ENCODE data around the gene ACYP2. TPM values are rescaled to one million over a fixed set of nuclear protein-coding genes. Genes with fewer than 3 reads are reported as not detected.

ACYP2 gene
- total RNA-seq, 1 experiment from 2014 or later = 22.8 TPM

- H3K9me3 ChIP-seq (ENCODE audit: low read length) = no peaks in the 10 kb centered on the region
- H3K4me2 ChIP-seq (ENCODE audit: low read depth, low read length, poor library complexity, severe bottlenecking) = no peak overlapping the region
- H3K79me2 ChIP-seq (ENCODE audit: low read length) = no peaks in the 10 kb centered on the region
- no peak overlapping the region for H3K4me3 ChIP-seq (ENCODE audit: low read length)
- no peaks in the 10 kb centered on the region for H3K9me2 ChIP-seq (replicated peaks; ENCODE audit: insufficient read depth, low read length)
- no peak overlapping the region for H3K27ac ChIP-seq (ENCODE audit: low read length)
- no peak overlapping the region for H3K9ac ChIP-seq (ENCODE audit: low read length)
- no peak overlapping the region for H2AFZ ChIP-seq (ENCODE audit: low read length)
- H3K4me1 ChIP-seq (ENCODE audit: low read length) = peaks cover 2% of the 10 kb centered on the region
- H3K27me3 ChIP-seq (ENCODE audit: low read length) = no peaks in the 10 kb centered on the region
- H4K20me1 ChIP-seq (ENCODE audit: insufficient read depth, low read depth, low read length) = no peaks in the 10 kb centered on the region
- DNase-seq = no peak
- no peaks in the 10 kb centered on the region for H3K36me3 ChIP-seq (ENCODE audit: insufficient read depth, low read length)
These were observed 183.1 kb downstream of the ACYP2 start for GRCh38 chr2:54298514-54298913.

DNA sequence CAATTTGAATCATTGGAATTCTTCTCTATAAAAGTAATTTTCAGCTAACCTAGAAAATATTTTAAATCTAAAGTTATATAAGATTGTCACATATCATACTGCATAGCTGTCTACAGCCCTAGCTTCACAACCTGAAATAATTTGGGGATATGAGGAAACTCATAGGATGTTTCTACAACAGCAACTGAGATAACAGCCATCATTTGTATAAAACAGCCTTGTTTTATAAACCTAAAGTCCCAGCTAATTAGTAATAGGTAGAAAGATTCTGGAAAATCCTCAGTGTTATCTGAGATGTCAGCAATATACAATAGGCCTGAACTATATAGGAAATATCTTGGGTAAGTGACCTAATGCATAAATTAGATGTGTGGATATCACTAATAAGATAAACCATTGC, 188.2 kb downstream of the ACYP2 start:
- Histone ChIP-seq H3K27me3 (ENCODE audit: low read length) (no peaks in the 10 kb centered on the region), H3K9me3 (ENCODE audit: low read length) (no peaks in the 10 kb centered on the region), H3K36me3 (ENCODE audit: insufficient read depth, low read length) (no peaks in the 10 kb centered on the region), H3K79me2 (ENCODE audit: low read length) (no peaks in the 10 kb centered on the region), H3K4me3 (ENCODE audit: low read length) (no peak overlapping the region), H3K27ac (ENCODE audit: low read length) (no peak overlapping the region), H3K9ac (ENCODE audit: low read length) (no peak overlapping the region), H4K20me1 (ENCODE audit: insufficient read depth, low read depth, low read length) (no peaks in the 10 kb centered on the region), H2AFZ (ENCODE audit: low read length) (no peak overlapping the region), H3K9me2 (replicated peaks; ENCODE audit: insufficient read depth, low read length) (no peaks in the 10 kb centered on the region), H3K4me1 (ENCODE audit: low read length) (no peaks in the 10 kb centered on the region), H3K4me2 (ENCODE audit: low read depth, low read length, poor library complexity, severe bottlenecking) (no peak overlapping the region)
- DNase-seq = no peak

DNA sequence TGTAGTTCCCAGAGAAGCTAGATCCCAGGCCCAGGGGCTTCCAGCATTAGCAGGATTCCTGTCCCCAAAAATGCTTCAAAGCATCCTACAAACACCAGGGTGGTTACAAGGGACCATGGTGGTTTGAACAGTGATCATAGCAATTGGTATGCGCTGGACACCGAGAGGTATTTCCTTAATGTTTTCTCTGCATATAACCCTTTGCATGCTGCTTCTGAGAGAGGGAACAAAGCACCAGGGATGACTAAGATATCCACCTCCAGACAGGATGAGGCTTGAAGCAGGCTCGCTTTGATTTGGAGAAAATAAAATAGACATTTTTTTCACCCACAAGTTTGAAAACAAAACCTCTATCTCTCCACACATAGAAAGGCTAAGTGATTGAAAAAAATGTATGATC, 191.1 kb downstream of the ACYP2 start:
- H3K79me2 ChIP-seq (ENCODE audit: low read length) = no peaks in the 10 kb centered on the region
- H3K9me3 ChIP-seq (ENCODE audit: low read length) = no peaks in the 10 kb centered on the region
- DNase-seq = no peak
- no peak overlapping the region for H2AFZ ChIP-seq (ENCODE audit: low read length)
- H4K20me1 ChIP-seq (ENCODE audit: insufficient read depth, low read depth, low read length) = no peaks in the 10 kb centered on the region
- no peaks in the 10 kb centered on the region for H3K9me2 ChIP-seq (replicated peaks; ENCODE audit: insufficient read depth, low read length)
- H3K4me3 ChIP-seq (ENCODE audit: low read length) = no peak overlapping the region
- no peak overlapping the region for H3K27ac ChIP-seq (ENCODE audit: low read length)
- H3K9ac ChIP-seq (ENCODE audit: low read length) = no peak overlapping the region
- no peaks in the 10 kb centered on the region for H3K27me3 ChIP-seq (ENCODE audit: low read length)
- no peak overlapping the region for H3K4me2 ChIP-seq (ENCODE audit: low read depth, low read length, poor library complexity, severe bottlenecking)
- H3K4me1 ChIP-seq (ENCODE audit: low read length) = no peaks in the 10 kb centered on the region
- no peaks in the 10 kb centered on the region for H3K36me3 ChIP-seq (ENCODE audit: insufficient read depth, low read length)

DNA sequence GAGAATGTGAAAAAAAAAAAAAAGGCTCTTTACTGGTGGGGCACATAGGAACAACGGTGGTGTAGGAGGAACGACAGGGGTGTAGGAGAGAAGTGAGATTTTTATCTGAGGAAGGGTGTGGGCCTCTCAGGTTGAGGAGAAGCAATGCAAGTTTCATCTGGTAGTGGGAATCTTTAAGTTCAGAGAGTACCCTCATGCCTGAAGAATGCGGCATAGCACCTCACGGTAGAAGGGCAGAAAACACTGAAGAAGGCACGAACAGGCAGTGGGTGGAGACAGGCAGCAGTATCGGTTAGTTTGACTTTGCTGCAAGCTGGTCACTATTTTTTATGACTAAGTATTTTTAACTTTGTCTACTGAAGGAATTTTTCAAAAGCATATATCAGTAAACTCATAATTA, 192.8 kb downstream of the ACYP2 start:
- Histone ChIP-seq H3K4me3 (ENCODE audit: low read length) (no peak overlapping the region), H2AFZ (ENCODE audit: low read length) (no peak overlapping the region), H3K4me1 (ENCODE audit: low read length) (no peaks in the 10 kb centered on the region), H3K4me2 (ENCODE audit: low read depth, low read length, poor library complexity, severe bottlenecking) (no peak overlapping the region), H3K27ac (ENCODE audit: low read length) (no peak overlapping the region), H3K36me3 (ENCODE audit: insufficient read depth, low read length) (no peaks in the 10 kb centered on the region), H3K27me3 (ENCODE audit: low read length) (no peaks in the 10 kb centered on the region), H4K20me1 (ENCODE audit: insufficient read depth, low read depth, low read length) (no peaks in the 10 kb centered on the region), H3K9ac (ENCODE audit: low read length) (no peak overlapping the region), H3K79me2 (ENCODE audit: low read length) (no peaks in the 10 kb centered on the region), H3K9me2 (replicated peaks; ENCODE audit: insufficient read depth, low read length) (no peaks in the 10 kb centered on the region), H3K9me3 (ENCODE audit: low read length) (no peaks in the 10 kb centered on the region)
- no peak for DNase-seq

DNA sequence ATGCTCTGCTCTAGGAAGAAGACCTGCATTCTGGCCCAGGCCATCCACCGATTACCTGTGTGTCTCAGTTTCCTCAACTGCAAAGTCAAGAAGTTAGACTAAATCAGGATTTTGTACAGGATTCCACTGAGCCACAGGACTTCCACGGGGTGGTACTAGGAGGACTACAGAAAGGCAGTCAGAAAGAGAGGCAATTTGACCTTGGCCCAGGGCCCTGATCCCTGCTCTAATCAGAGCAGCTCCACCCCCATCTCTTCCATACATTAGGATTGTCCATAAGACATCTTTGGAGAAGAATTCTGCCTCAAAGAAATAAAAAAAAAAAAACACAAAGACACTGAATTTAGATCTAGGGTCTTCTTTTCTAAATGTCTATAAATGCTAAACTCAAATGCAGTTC, 193.4 kb downstream of the ACYP2 start:
- no peak for DNase-seq
- H3K27ac ChIP-seq (ENCODE audit: low read length) = no peak overlapping the region
- H3K9me3 ChIP-seq (ENCODE audit: low read length) = no peaks in the 10 kb centered on the region
- no peaks in the 10 kb centered on the region for H3K9me2 ChIP-seq (replicated peaks; ENCODE audit: insufficient read depth, low read length)
- H3K9ac ChIP-seq (ENCODE audit: low read length) = no peak overlapping the region
- no peaks in the 10 kb centered on the region for H3K27me3 ChIP-seq (ENCODE audit: low read length)
- H3K4me2 ChIP-seq (ENCODE audit: low read depth, low read length, poor library complexity, severe bottlenecking) = no peak overlapping the region
- no peaks in the 10 kb centered on the region for H3K4me1 ChIP-seq (ENCODE audit: low read length)
- H3K79me2 ChIP-seq (ENCODE audit: low read length) = no peaks in the 10 kb centered on the region
- no peak overlapping the region for H3K4me3 ChIP-seq (ENCODE audit: low read length)
- no peak overlapping the region for H2AFZ ChIP-seq (ENCODE audit: low read length)
- H3K36me3 ChIP-seq (ENCODE audit: insufficient read depth, low read length) = no peaks in the 10 kb centered on the region
- no peaks in the 10 kb centered on the region for H4K20me1 ChIP-seq (ENCODE audit: insufficient read depth, low read depth, low read length)

DNA sequence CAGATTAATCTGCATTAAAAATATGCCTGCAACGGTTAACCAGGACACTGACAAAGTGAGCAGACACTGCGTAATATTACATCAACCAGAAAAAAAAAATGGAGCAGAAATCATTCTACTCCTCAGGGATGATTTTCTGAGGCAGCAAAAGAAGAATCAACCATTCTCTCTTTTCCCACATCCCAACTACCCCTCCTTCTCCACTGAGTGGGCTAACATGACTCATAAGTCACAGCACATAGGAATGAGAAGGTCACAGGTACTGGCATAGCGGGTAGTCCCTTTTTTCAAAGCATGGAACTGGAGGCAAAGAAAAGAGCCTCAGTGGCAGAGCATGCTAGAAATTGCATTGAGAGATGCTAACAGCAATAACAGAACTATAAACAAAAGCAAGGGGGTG, 194.9 kb downstream of the ACYP2 start:
- Histone ChIP-seq H3K4me3 (ENCODE audit: low read length) (no peak overlapping the region), H3K9ac (ENCODE audit: low read length) (no peak overlapping the region), H3K4me2 (ENCODE audit: low read depth, low read length, poor library complexity, severe bottlenecking) (no peak overlapping the region), H3K27ac (ENCODE audit: low read length) (no peak overlapping the region), H3K79me2 (ENCODE audit: low read length) (no peaks in the 10 kb centered on the region), H3K27me3 (ENCODE audit: low read length) (no peaks in the 10 kb centered on the region), H4K20me1 (ENCODE audit: insufficient read depth, low read depth, low read length) (no peaks in the 10 kb centered on the region), H3K9me2 (replicated peaks; ENCODE audit: insufficient read depth, low read length) (no peaks in the 10 kb centered on the region), H3K36me3 (ENCODE audit: insufficient read depth, low read length) (no peaks in the 10 kb centered on the region), H3K4me1 (ENCODE audit: low read length) (no peaks in the 10 kb centered on the region), H2AFZ (ENCODE audit: low read length) (no peak overlapping the region), H3K9me3 (ENCODE audit: low read length) (no peaks in the 10 kb centered on the region)
- no peak for DNase-seq

DNA sequence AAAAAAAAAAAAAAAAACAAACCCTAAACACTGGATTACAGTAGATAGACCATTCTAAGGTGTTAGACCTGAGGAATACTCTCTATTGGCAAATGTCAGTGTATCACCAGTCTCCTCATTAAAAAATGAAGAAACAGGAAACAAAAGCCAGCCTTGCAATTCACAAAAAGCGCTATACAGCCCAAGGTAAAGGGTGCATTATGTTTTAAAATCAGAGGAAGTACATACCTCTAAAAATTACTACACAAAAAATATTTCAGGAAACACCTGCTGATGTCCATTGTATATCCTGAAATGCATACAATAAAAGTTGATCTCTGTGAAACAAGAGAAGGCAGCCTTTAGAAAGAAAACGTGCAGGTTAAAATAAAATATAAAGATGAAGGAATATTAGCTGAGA, 195.5 kb downstream of the ACYP2 start:
- Histone ChIP-seq H3K9me2 (replicated peaks; ENCODE audit: insufficient read depth, low read length) (no peaks in the 10 kb centered on the region), H4K20me1 (ENCODE audit: insufficient read depth, low read depth, low read length) (no peaks in the 10 kb centered on the region), H3K9ac (ENCODE audit: low read length) (no peak overlapping the region), H3K36me3 (ENCODE audit: insufficient read depth, low read length) (no peaks in the 10 kb centered on the region), H3K79me2 (ENCODE audit: low read length) (no peaks in the 10 kb centered on the region), H3K27me3 (ENCODE audit: low read length) (no peaks in the 10 kb centered on the region), H2AFZ (ENCODE audit: low read length) (no peak overlapping the region), H3K9me3 (ENCODE audit: low read length) (no peaks in the 10 kb centered on the region), H3K27ac (ENCODE audit: low read length) (no peak overlapping the region), H3K4me3 (ENCODE audit: low read length) (no peak overlapping the region), H3K4me1 (ENCODE audit: low read length) (no peaks in the 10 kb centered on the region), H3K4me2 (ENCODE audit: low read depth, low read length, poor library complexity, severe bottlenecking) (no peak overlapping the region)
- DNase-seq = no peak

- Histone ChIP-seq H3K27me3 (ENCODE audit: low read length) (no peaks in the 10 kb centered on the region), H3K79me2 (ENCODE audit: low read length) (no peaks in the 10 kb centered on the region), H3K4me3 (ENCODE audit: low read length) (no peak overlapping the region), H3K9me2 (replicated peaks; ENCODE audit: insufficient read depth, low read length) (no peaks in the 10 kb centered on the region), H3K9me3 (ENCODE audit: low read length) (no peaks in the 10 kb centered on the region), H2AFZ (ENCODE audit: low read length) (no peak overlapping the region), H4K20me1 (ENCODE audit: insufficient read depth, low read depth, low read length) (no peaks in the 10 kb centered on the region), H3K4me1 (ENCODE audit: low read length) (no peaks in the 10 kb centered on the region), H3K4me2 (ENCODE audit: low read depth, low read length, poor library complexity, severe bottlenecking) (no peak overlapping the region), H3K9ac (ENCODE audit: low read length) (no peak overlapping the region), H3K36me3 (ENCODE audit: insufficient read depth, low read length) (no peaks in the 10 kb centered on the region), H3K27ac (ENCODE audit: low read length) (no peak overlapping the region)
- DNase-seq = no peak
These were observed 197.7 kb downstream of the ACYP2 start for GRCh38 chr2:54313147-54313546.

DNA sequence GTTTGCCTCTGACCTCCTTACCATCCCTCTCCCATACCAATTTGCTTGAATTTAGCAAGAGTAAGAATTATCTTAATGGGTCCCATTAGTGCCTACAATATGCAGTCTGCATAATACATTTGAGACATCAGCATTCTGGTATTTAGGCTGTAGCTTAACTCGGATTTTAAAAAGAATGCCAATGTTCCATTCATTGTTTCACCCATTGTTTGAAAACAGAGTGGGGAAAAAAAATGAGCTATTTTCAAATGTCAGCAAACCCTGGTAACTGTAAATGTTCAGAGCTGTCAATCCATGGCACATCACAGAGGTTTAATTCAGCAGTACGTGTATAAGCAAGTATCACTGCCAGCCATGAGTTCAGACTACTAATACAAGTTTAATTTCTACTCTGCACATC, 202.6 kb downstream of the ACYP2 start:
- no peaks in the 10 kb centered on the region for H3K4me1 ChIP-seq (ENCODE audit: low read length)
- H3K36me3 ChIP-seq (ENCODE audit: insufficient read depth, low read length) = no peaks in the 10 kb centered on the region
- H3K79me2 ChIP-seq (ENCODE audit: low read length) = no peaks in the 10 kb centered on the region
- H3K4me3 ChIP-seq (ENCODE audit: low read length) = no peak overlapping the region
- no peaks in the 10 kb centered on the region for H4K20me1 ChIP-seq (ENCODE audit: insufficient read depth, low read depth, low read length)
- no peaks in the 10 kb centered on the region for H3K9me2 ChIP-seq (replicated peaks; ENCODE audit: insufficient read depth, low read length)
- DNase-seq = no peak
- H3K9me3 ChIP-seq (ENCODE audit: low read length) = no peaks in the 10 kb centered on the region
- H3K27ac ChIP-seq (ENCODE audit: low read length) = no peak overlapping the region
- H3K4me2 ChIP-seq (ENCODE audit: low read depth, low read length, poor library complexity, severe bottlenecking) = no peak overlapping the region
- no peak overlapping the region for H3K9ac ChIP-seq (ENCODE audit: low read length)
- H3K27me3 ChIP-seq (ENCODE audit: low read length) = no peaks in the 10 kb centered on the region
- no peak overlapping the region for H2AFZ ChIP-seq (ENCODE audit: low read length)

All from Karpas-422 (cell line).